GM12891 (cell line): ENCODE data around the gene PDS5A.
"Not testable (repeated sequence)": the region's sequence is repeated elsewhere in the genome, so short reads cannot be mapped to it uniquely, and the experiment has no call there.

Experiments
- DNase-seq: peaks from one replicate; pipeline ENCODE4 v3.0.0; 2011; ENCODE audit warnings: low spot score; ENCODE audit not compliant: insufficient read length
- FAIRE-seq: peaks from 2 replicates; lab custom pipeline; 2011; peaks lifted over from hg19 to GRCh38; lab: Jason Lieb, UNC
- PAX5 ChIP-seq: IDR thresholded peaks from 2 replicates; pipeline ENCODE4 v1.6.1; 2011; ENCODE audit warnings: low read length, moderate library complexity, mild to moderate bottlenecking; ENCODE audit not compliant: insufficient read depth, severe bottlenecking
- POLR2A ChIP-seq: IDR thresholded peaks from 2 replicates; pipeline ENCODE4 v1.6.1; 2011; ENCODE audit warnings: low read depth, low read length, control low read depth
- POLR2AphosphoS5 ChIP-seq: IDR thresholded peaks from 2 replicates; pipeline ENCODE4 v1.6.1; 2011; ENCODE audit warnings: low read depth, low read length, control low read depth
- POU2F2 ChIP-seq: IDR thresholded peaks from 2 replicates; pipeline ENCODE4 v1.6.1; 2011; ENCODE audit warnings: low read depth, mild to moderate bottlenecking, control low read depth, low read length, moderate library complexity
- SPI1 ChIP-seq: IDR thresholded peaks from 2 replicates; pipeline ENCODE4 v1.6.1; 2011; ENCODE audit warnings: low read depth, low read length, control low read depth
- TAF1 ChIP-seq: IDR thresholded peaks from 2 replicates; pipeline ENCODE4 v1.6.1; 2011; ENCODE audit warnings: low read depth, low read length, control low read depth

The PDS5A gene

GRCh38 chr4:39932776-39933402 lies 44.8 kb downstream of the PDS5A start:
- peak; percentile 76 for FAIRE-seq
- no peak for DNase-seq
- no peak for TF ChIP-seq POU2F2
- TF ChIP-seq TAF1: no peak
- TF ChIP-seq POLR2AphosphoS5: no peak
- TF ChIP-seq PAX5: no peak

- DNase-seq (no peak), FAIRE-seq (peak; percentile 60)
- TF ChIP-seq TAF1: no peak
- no peak for TF ChIP-seq POLR2AphosphoS5
- no peak for TF ChIP-seq SPI1
- no peak for TF ChIP-seq POLR2A
- no peak for TF ChIP-seq PAX5
- TF ChIP-seq POU2F2: no peak
Observed at GRCh38 chr4:39931441-39931901, 46.2 kb downstream of the PDS5A start.

GRCh38 chr4:39928538-39928937 lies 49.2 kb downstream of the PDS5A start:
- FAIRE-seq (no peak), DNase-seq (no peak)
- TF ChIP-seq PAX5 (no peak), POLR2A (no peak), POU2F2 (no peak), SPI1 (no peak), TAF1 (no peak), POLR2AphosphoS5 (no peak)

- no peak for TF ChIP-seq TAF1
- no peak for TF ChIP-seq SPI1
- TF ChIP-seq POU2F2: no peak
- TF ChIP-seq POLR2AphosphoS5: no peak
- no peak for TF ChIP-seq PAX5
- TF ChIP-seq POLR2A: no peak
- DNase-seq: no peak
- peak; percentile 74 for FAIRE-seq
Observed at GRCh38 chr4:39924014-39924413, 53.7 kb downstream of the PDS5A start.

GRCh38 chr4:39922399-39922798 lies 55.3 kb downstream of the PDS5A start:
- TF ChIP-seq TAF1 (no peak), POLR2A (no peak), PAX5 (no peak), SPI1 (no peak), POLR2AphosphoS5 (no peak), POU2F2 (no peak)
- FAIRE-seq (no peak), DNase-seq (no peak)

GRCh38 chr4:39913471-39913870 lies 64.2 kb downstream of the PDS5A start:
- no peak for FAIRE-seq
- TF ChIP-seq POLR2A: no peak
- no peak for TF ChIP-seq POLR2AphosphoS5
- TF ChIP-seq POU2F2: no peak
- no peak for TF ChIP-seq TAF1
- TF ChIP-seq PAX5: no peak
- no peak for TF ChIP-seq SPI1
- no peak for DNase-seq

- FAIRE-seq (peak; percentile 28), DNase-seq (no peak)
- TF ChIP-seq TAF1 (no peak), POLR2A (no peak), SPI1 (no peak), POLR2AphosphoS5 (no peak)
Observed at GRCh38 chr4:39910064-39910463, 67.6 kb downstream of the PDS5A start.

- no peak for DNase-seq
Observed at GRCh38 chr4:39908284-39908683, 69.4 kb downstream of the PDS5A start.

GRCh38 chr4:39905656-39906055 lies 72.1 kb downstream of the PDS5A start:
- DNase-seq: no peak
- no peak for TF ChIP-seq PAX5
- TF ChIP-seq SPI1: no peak
- no peak for TF ChIP-seq TAF1
- TF ChIP-seq POU2F2: no peak
- TF ChIP-seq POLR2AphosphoS5: no peak
- no peak for TF ChIP-seq POLR2A
- no peak for FAIRE-seq

More at GRCh38 chr4:39908284-39908683, 69.4 kb downstream of the PDS5A start:
- TF ChIP-seq POU2F2 (no peak), POLR2AphosphoS5 (no peak), PAX5 (no peak), TAF1 (no peak), SPI1 (no peak), POLR2A (no peak)
- no peak for FAIRE-seq

- FAIRE-seq, DNase-seq: not testable (repeated sequence)
Observed at GRCh38 chr4:39905019-39905418, 72.7 kb downstream of the PDS5A start.

- DNase-seq (no peak), FAIRE-seq (no peak)
- no peak for TF ChIP-seq POLR2A
- TF ChIP-seq POU2F2: no peak
- TF ChIP-seq TAF1: no peak
- TF ChIP-seq SPI1: no peak
- no peak for TF ChIP-seq PAX5
- TF ChIP-seq POLR2AphosphoS5: no peak
Observed at GRCh38 chr4:39900966-39901365, 76.7 kb downstream of the PDS5A start.

- DNase-seq: no peak
- FAIRE-seq: no peak
- no peak for TF ChIP-seq POU2F2
- no peak for TF ChIP-seq PAX5
- TF ChIP-seq TAF1: no peak
- no peak for TF ChIP-seq SPI1
- no peak for TF ChIP-seq POLR2AphosphoS5
- TF ChIP-seq POLR2A: no peak
Observed at GRCh38 chr4:39899291-39899690, 78.4 kb downstream of the PDS5A start.
